Non-pigmented ciliary epithelial cell (primary cell): ENCODE measurements around the gene ACKR3.

Source experiments
- DNase-seq: peaks from one replicate; pipeline ENCODE4 v3.0.0-alpha.2; 2010; ENCODE audit warnings: low read depth

ACKR3 gene

GRCh38 chr2:236587861-236588815 is 18.5 kb downstream of the ACKR3 start:
- DNase-seq = no peak

GRCh38 chr2:236588932-236589592 is 19.4 kb downstream of the ACKR3 start:
- no peak for DNase-seq

GRCh38 chr2:236590846-236591245 is 21.2 kb downstream of the ACKR3 start:
- no peak for DNase-seq

- no peak for DNase-seq
These were observed 23.2 kb downstream of the ACKR3 start for GRCh38 chr2:236592821-236593220.

GRCh38 chr2:236593531-236593930 is 23.9 kb downstream of the ACKR3 start:
- DNase-seq = no peak

- no peak for DNase-seq
These were observed 24.3 kb downstream of the ACKR3 start for GRCh38 chr2:236593956-236594355.

GRCh38 chr2:236597629-236598028 is 28.0 kb downstream of the ACKR3 start:
- DNase-seq = no peak

GRCh38 chr2:236599059-236599458 is 29.4 kb downstream of the ACKR3 start:
- no peak for DNase-seq

GRCh38 chr2:236600158-236600557 is 30.5 kb downstream of the ACKR3 start:
- DNase-seq = no peak

- DNase-seq = no peak
These were observed 31.3 kb downstream of the ACKR3 start for GRCh38 chr2:236600892-236601291.

- DNase-seq = no peak
These were observed 31.9 kb downstream of the ACKR3 start for GRCh38 chr2:236601316-236602202.

- DNase-seq = no peak
These were observed 33.1 kb downstream of the ACKR3 start for GRCh38 chr2:236602678-236603077.

- no peak for DNase-seq
These were observed 33.9 kb downstream of the ACKR3 start for GRCh38 chr2:236603361-236604015.

GRCh38 chr2:236604575-236605344 is 35.1 kb downstream of the ACKR3 start:
- DNase-seq = no peak

GRCh38 chr2:236605345-236605734 is 35.7 kb downstream of the ACKR3 start:
- no peak for DNase-seq

GRCh38 chr2:236606023-236606422 is 36.4 kb downstream of the ACKR3 start:
- DNase-seq = no peak

GRCh38 chr2:236607471-236608187 is 38.0 kb downstream of the ACKR3 start:
- peak; percentile 28 for DNase-seq

GRCh38 chr2:236608188-236608525 is 38.5 kb downstream of the ACKR3 start:
- DNase-seq = no peak

GRCh38 chr2:236608710-236609109 is 39.1 kb downstream of the ACKR3 start:
- no peak for DNase-seq
